Fibroblast of skin of scalp (primary cell): ENCODE results near the gene PRDX1.
"Not testable (repeated sequence)": the region's sequence is repeated elsewhere in the genome, so short reads cannot be mapped to it uniquely, and the experiment has no call there.

Source experiments
- DNase-seq: peaks from one replicate; pipeline ENCODE4 v3.0.0-alpha.2; 2013

The PRDX1 gene

GRCh38 chr1:45535988-45536766, 14.5 kb upstream of the PRDX1 start:
- no peak for DNase-seq

GRCh38 chr1:45531873-45532272, 10.2 kb upstream of the PRDX1 start:
- DNase-seq: no peak

- no peak for DNase-seq
Measured at GRCh38 chr1:45530632-45531135, 9.0 kb upstream of the PRDX1 start.

- no peak for DNase-seq
Measured at GRCh38 chr1:45526135-45526644, 4.5 kb upstream of the PRDX1 start.

GRCh38 chr1:45523975-45524374, 2.3 kb upstream of the PRDX1 start:
- not testable (repeated sequence) for DNase-seq

GRCh38 chr1:45523516-45523915, 1.8 kb upstream of the PRDX1 start:
- not testable (repeated sequence) for DNase-seq

- DNase-seq: peak; percentile 41
Measured at GRCh38 chr1:45522324-45523104, 830 bp upstream of the PRDX1 start.

- not testable (repeated sequence) for DNase-seq
Measured at GRCh38 chr1:45519774-45520173, 1.9 kb downstream of the PRDX1 start.

- no peak for DNase-seq
Measured at GRCh38 chr1:45518910-45519309, 2.8 kb downstream of the PRDX1 start.

- not testable (repeated sequence) for DNase-seq
Measured at GRCh38 chr1:45518366-45518765, 3.3 kb downstream of the PRDX1 start.

- no peak for DNase-seq
Measured at GRCh38 chr1:45516465-45516864, 5.2 kb downstream of the PRDX1 start.

- DNase-seq: no peak
Measured at GRCh38 chr1:45516036-45516435, 5.6 kb downstream of the PRDX1 start.

GRCh38 chr1:45513532-45514260, 8.0 kb downstream of the PRDX1 start:
- DNase-seq: not testable (repeated sequence)

- DNase-seq: peak; percentile 57
Measured at GRCh38 chr1:45512641-45513054, 9.0 kb downstream of the PRDX1 start.

GRCh38 chr1:45510972-45511527, 10.6 kb downstream of the PRDX1 start:
- DNase-seq: no peak

- DNase-seq: no peak
Measured at GRCh38 chr1:45510036-45510971, 11.4 kb downstream of the PRDX1 start.

GRCh38 chr1:45508295-45509151, 13.2 kb downstream of the PRDX1 start:
- DNase-seq: no peak

GRCh38 chr1:45507893-45508292, 13.8 kb downstream of the PRDX1 start:
- DNase-seq: no peak

- no peak for DNase-seq
Measured at GRCh38 chr1:45507195-45507594, 14.5 kb downstream of the PRDX1 start.
